GM19452 (cell line): ENCODE results near the gene MAP2K3.
"Not testable (repeated sequence)": the region's sequence is repeated elsewhere in the genome, so short reads cannot be mapped to it uniquely, and the experiment has no call there.

Experiments
- ATAC-seq: cut with Tn5 transposase; IDR thresholded peaks from one replicate; pipeline ENCODE4 v1.9.1; 2021; ENCODE audit not compliant: unreplicated experiment

The MAP2K3 gene

GRCh38 chr17:21327921-21328320, 43.4 kb downstream of the MAP2K3 start:
- peak; percentile 58 for ATAC-seq

- ATAC-seq = not testable (repeated sequence)
Measured at GRCh38 chr17:21328778-21329177, 44.3 kb downstream of the MAP2K3 start.

- ATAC-seq = no peak
Measured at GRCh38 chr17:21330436-21331160, 46.1 kb downstream of the MAP2K3 start.

- not testable (repeated sequence) for ATAC-seq
Measured at GRCh38 chr17:21336541-21337294, 52.2 kb downstream of the MAP2K3 start.

- ATAC-seq = not testable (repeated sequence)
Measured at GRCh38 chr17:21337981-21338625, 53.6 kb downstream of the MAP2K3 start.

GRCh38 chr17:21339011-21339410, 54.5 kb downstream of the MAP2K3 start:
- no peak for ATAC-seq

- not testable (repeated sequence) for ATAC-seq
Measured at GRCh38 chr17:21339571-21339970, 55.1 kb downstream of the MAP2K3 start.

- not testable (repeated sequence) for ATAC-seq
Measured at GRCh38 chr17:21340407-21340806, 55.9 kb downstream of the MAP2K3 start.

- ATAC-seq = not testable (repeated sequence)
Measured at GRCh38 chr17:21341279-21341678, 56.8 kb downstream of the MAP2K3 start.

GRCh38 chr17:21341925-21342540, 57.5 kb downstream of the MAP2K3 start:
- ATAC-seq = not testable (repeated sequence)

GRCh38 chr17:21343061-21343949, 58.8 kb downstream of the MAP2K3 start:
- not testable (repeated sequence) for ATAC-seq

GRCh38 chr17:21344801-21345200, 60.3 kb downstream of the MAP2K3 start:
- ATAC-seq = not testable (repeated sequence)

- ATAC-seq = no peak
Measured at GRCh38 chr17:21345236-21345635, 60.7 kb downstream of the MAP2K3 start.

GRCh38 chr17:21346107-21346506, 61.6 kb downstream of the MAP2K3 start:
- not testable (repeated sequence) for ATAC-seq

- ATAC-seq = not testable (repeated sequence)
Measured at GRCh38 chr17:21346651-21347250, 62.2 kb downstream of the MAP2K3 start.

- ATAC-seq = not testable (repeated sequence)
Measured at GRCh38 chr17:21347660-21348059, 63.1 kb downstream of the MAP2K3 start.

GRCh38 chr17:21348081-21348925, 63.8 kb downstream of the MAP2K3 start:
- ATAC-seq = peak; percentile 70

- ATAC-seq = not testable (repeated sequence)
Measured at GRCh38 chr17:21348926-21349261, 64.4 kb downstream of the MAP2K3 start.
